AG04449 (cell line): Measurements from ENCODE around the gene CNTNAP2.

Source experiments
- CTCF ChIA-PET: fragments of 350-600 bp; formaldehyde crosslinking; extraction: SDS; loops from one replicate; lab custom pipeline; 2021; ENCODE audit warnings: antibody characterized with exemption; lab: Yijun Ruan, JAX
- POLR2A ChIA-PET: fragments of 400-600, 350-600 bp; formaldehyde crosslinking; extraction: SDS; loops from one replicate; lab custom pipeline; 2020; ENCODE audit warnings: antibody characterized with exemption, inconsistent platforms; lab: Yijun Ruan, JAX
- DNase-seq: peaks from one replicate; pipeline ENCODE4 v3.0.0-alpha.2; 2010; ENCODE audit warnings: low read depth, low spot score
- H3K4me3 ChIP-seq: 2 replicates; pipeline ENCODE4 v1.5.1; 2011; ENCODE audit warnings: low read depth, mild to moderate bottlenecking, control low read depth, low read length
- CTCF ChIP-seq: IDR thresholded peaks from one replicate; pipeline ENCODE4 v1.5.1; 2011; ENCODE audit warnings: mild to moderate bottlenecking, moderate library complexity, low read length, control low read depth, inconsistent platforms; ENCODE audit not compliant: insufficient read depth; ENCODE audit errors: missing control alignments

The CNTNAP2 gene

DNA sequence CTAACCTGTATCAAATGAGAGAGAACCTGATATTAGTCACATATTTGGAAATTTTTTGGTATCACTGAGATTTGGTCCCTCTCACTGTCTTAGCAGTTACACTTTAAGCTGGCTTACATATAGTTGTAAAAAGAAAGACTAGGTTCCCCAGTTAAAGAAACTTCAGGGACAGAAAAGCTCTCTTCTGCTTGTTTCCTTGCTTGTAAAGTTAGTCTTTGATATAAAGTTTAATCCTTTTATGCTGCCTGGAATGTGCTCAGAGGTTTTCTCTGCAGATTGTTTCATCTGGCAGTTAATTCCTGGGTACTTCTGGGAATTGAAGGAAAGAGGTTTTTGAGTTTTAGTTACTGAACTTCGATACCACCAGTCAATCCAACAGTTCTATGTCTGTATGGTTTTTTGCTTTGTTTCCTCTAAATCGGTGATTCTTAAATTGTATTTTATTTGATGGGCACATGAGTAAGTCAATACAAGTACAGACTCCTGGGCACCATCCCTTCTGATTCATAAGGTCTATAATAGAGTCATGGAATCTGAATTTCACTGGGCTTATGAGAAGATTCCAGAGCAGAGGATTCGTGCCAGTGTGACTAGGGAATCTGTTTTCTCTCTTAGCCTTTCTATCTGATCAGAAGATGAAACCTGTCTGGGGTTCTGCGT is 1393.1 kb downstream of the CNTNAP2 start:
- H3K4me3 ChIP-seq, result no peak overlapping the region
- no peak for TF ChIP-seq CTCF
- ChIA-PET POLR2A (interaction anchor here (1.6 kb wide), 1 partner anchor 17 kb away, joined by 9 read pairs; no protein-coding TSS in a partner anchor), CTCF (no interaction called here)
- no peak for DNase-seq

DNA sequence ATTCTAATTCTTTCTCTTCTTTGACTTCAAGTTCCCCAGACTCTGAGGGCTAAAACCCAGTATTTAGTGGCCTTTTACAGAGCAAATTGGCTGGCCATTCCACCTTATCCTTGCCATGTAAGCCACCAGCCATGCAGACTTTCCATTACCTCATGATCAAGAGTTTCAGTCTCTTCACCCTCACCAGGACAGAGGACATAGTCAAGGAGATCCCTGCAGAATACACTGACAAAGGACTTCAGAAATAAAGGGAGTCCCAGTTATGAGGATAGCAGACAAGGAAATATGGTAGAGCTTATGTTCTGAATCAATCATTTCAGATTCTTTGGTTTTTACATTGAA is 1393.6 kb downstream of the CNTNAP2 start:
- CTCF ChIA-PET, result no interaction called here
- POLR2A ChIA-PET, result no interaction called here
- no peak for TF ChIP-seq CTCF
- DNase-seq, result no peak
- H3K4me3 ChIP-seq, result no peak overlapping the region

DNA sequence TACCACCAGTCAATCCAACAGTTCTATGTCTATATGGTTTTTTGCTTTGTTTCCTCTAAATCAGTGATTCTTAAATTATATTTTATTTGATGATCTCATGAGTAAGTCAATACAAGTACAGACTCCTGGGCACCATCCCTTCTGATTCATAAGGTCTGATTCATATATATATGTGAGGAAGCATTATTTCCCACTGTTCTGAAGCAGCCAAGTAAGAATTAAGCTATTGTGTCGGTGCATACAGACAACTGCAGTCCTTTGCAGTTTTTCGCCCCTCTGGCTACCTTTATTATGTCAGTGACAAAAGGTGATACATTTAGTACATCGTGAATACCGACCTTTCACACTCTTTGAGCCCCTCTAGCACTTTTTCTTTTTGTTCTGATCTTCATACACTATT is 1394.3 kb downstream of the CNTNAP2 start:
- CTCF ChIA-PET, result interaction anchor here (0.7 to 1.1 kb wide), 3 partner anchors 11 to 36 kb away, joined by 3 to 4 read pairs (median 3); no protein-coding TSS in a partner anchor
- POLR2A ChIA-PET, result interaction anchor here (0.6 kb wide), 1 partner anchor 69 kb away, joined by 3 read pairs; no protein-coding TSS in a partner anchor
- DNase-seq, result no peak
- H3K4me3 ChIP-seq, result no peak overlapping the region
- TF ChIP-seq CTCF, result no peak

DNA sequence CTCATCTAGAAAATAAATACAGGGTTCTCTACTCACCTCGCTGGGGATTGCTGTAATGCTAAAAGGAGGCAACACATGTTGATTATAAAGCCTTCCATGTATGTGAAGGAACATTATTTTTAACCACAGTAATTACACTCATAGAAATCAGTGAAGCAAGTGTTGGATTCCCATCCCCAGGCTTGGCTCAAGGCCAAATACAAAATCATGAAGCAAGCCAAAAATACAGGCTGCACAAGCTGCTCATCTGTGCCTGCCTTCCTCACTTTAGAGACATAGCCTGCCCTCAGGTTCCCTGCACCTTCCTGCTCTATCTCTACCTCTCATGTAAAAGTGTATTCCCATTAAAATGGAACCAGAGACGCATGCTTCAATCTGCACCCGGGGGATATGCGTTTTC is 1396.8 kb downstream of the CNTNAP2 start:
- no peak for DNase-seq
- POLR2A ChIA-PET, result no interaction called here

GRCh38 chr7:147516391-147516790 is 1399.8 kb downstream of the CNTNAP2 start:
- POLR2A ChIA-PET, result no interaction called here
- TF ChIP-seq CTCF, result no peak
- DNase-seq, result no peak
- CTCF ChIA-PET, result interaction anchor here (0.8 kb wide), 1 partner anchor 9 kb away, joined by 3 read pairs; no protein-coding TSS in a partner anchor
- no peak overlapping the region for H3K4me3 ChIP-seq

More for the DNA sequence above, 1396.8 kb downstream of the CNTNAP2 start:
- CTCF ChIA-PET, result no interaction called here
- TF ChIP-seq CTCF, result no peak
- no peak overlapping the region for H3K4me3 ChIP-seq

GRCh38 chr7:147519062-147519461 is 1402.5 kb downstream of the CNTNAP2 start:
- TF ChIP-seq CTCF, result no peak
- DNase-seq, result no peak
- H3K4me3 ChIP-seq, result no peak overlapping the region
- CTCF ChIA-PET, result no interaction called here
- POLR2A ChIA-PET, result no interaction called here
